ENCODE results near the gene NF1.

DNA sequence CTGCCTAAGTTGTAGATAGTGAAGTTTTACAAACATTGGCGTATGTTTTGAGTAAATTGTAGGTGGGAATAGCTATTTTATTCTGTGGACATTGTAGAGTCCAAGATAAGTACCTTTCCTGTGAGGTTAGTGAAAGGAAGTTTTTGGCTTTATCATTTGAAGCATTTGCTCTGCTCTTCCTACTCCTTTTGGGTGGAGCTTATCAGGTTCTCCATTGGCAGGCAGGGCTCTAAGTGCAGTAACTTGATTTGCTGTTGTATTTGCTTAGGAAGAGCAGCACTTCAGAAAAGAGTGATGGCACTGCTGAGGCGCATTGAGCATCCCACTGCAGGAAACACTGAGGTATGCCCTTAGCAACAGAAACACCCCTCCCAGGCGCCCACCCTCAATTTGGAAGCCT is 132.2 kb downstream of the NF1 start:
- TF ChIP-seq, protein P1, sequence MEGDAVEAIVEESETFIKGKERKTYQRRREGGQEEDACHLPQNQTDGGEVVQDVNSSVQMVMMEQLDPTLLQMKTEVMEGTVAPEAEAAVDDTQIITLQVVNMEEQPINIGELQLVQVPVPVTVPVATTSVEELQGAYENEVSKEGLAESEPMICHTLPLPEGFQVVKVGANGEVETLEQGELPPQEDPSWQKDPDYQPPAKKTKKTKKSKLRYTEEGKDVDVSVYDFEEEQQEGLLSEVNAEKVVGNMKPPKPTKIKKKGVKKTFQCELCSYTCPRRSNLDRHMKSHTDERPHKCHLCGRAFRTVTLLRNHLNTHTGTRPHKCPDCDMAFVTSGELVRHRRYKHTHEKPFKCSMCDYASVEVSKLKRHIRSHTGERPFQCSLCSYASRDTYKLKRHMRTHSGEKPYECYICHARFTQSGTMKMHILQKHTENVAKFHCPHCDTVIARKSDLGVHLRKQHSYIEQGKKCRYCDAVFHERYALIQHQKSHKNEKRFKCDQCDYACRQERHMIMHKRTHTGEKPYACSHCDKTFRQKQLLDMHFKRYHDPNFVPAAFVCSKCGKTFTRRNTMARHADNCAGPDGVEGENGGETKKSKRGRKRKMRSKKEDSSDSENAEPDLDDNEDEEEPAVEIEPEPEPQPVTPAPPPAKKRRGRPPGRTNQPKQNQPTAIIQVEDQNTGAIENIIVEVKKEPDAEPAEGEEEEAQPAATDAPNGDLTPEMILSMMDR (IDR thresholded peaks at IDR 0.05; ENCODE audit: insufficient read depth, low read depth, low read length): no peak
- no peak for TF ChIP-seq EZH2 (IDR thresholded peaks at IDR 0.05; ENCODE audit: insufficient read depth, low read length)

All from astrocyte (in vitro differentiated cells and primary cell).